Parathyroid adenoma (tissue), 2 donors: Measurements from ENCODE around the gene PRLR.

Experiments used
- H2AFZ ChIP-seq: fragments of 300-600 bp; sonication (generic); one replicate; pipeline ENCODE4 v1.7.0; 2017; ENCODE audit warnings: antibody characterized with exemption, mild to moderate bottlenecking
- H3K27ac ChIP-seq: fragments of 300-600 bp; sonication (generic); one replicate; pipeline ENCODE4 v1.7.0; 2017
- H3K27me3 ChIP-seq: fragments of 300-600 bp; sonication (generic); one replicate; pipeline ENCODE4 v1.7.0; 2017; ENCODE audit warnings: low read length; ENCODE audit not compliant: control insufficient read depth, insufficient read depth
- H3K36me3 ChIP-seq: fragments of 300-600 bp; sonication (generic); one replicate; pipeline ENCODE4 v1.7.0; 2017; ENCODE audit warnings: low read length; ENCODE audit not compliant: control insufficient read depth, insufficient read depth
- H3K4me1 ChIP-seq: fragments of 300-600 bp; sonication (generic); one replicate; pipeline ENCODE4 v1.7.0; 2017; ENCODE audit warnings: control low read depth
- H3K4me2 ChIP-seq: fragments of 300-600 bp; sonication (generic); one replicate; pipeline ENCODE4 v1.7.0; 2017; ENCODE audit warnings: low read length
- H3K4me3 ChIP-seq: fragments of 300-600 bp; sonication (generic); one replicate; pipeline ENCODE4 v1.7.0; 2017; ENCODE audit warnings: low read depth, low read length
- H3K79me2 ChIP-seq: fragments of 300-600 bp; sonication (generic); one replicate; pipeline ENCODE4 v1.7.0; 2017; ENCODE audit warnings: control low read depth
- H3K9ac ChIP-seq: fragments of 300-600 bp; sonication (generic); one replicate; pipeline ENCODE4 v1.7.0; 2017; ENCODE audit warnings: mild to moderate bottlenecking
- H3K9me3 ChIP-seq: fragments of 300-600 bp; sonication (generic); one replicate; pipeline ENCODE4 v1.7.0; 2017; ENCODE audit warnings: low read length; ENCODE audit not compliant: control insufficient read depth
- TF ChIP-seq, protein P1 (sequence below): fragments of 300-600 bp; sonication (generic); IDR thresholded peaks from one replicate; pipeline ENCODE4 v1.7.0; 2017; ENCODE audit warnings: antibody characterized with exemption, mild to moderate bottlenecking
- donor health status: primary hyperparathyroidism.

PRLR gene

DNA sequence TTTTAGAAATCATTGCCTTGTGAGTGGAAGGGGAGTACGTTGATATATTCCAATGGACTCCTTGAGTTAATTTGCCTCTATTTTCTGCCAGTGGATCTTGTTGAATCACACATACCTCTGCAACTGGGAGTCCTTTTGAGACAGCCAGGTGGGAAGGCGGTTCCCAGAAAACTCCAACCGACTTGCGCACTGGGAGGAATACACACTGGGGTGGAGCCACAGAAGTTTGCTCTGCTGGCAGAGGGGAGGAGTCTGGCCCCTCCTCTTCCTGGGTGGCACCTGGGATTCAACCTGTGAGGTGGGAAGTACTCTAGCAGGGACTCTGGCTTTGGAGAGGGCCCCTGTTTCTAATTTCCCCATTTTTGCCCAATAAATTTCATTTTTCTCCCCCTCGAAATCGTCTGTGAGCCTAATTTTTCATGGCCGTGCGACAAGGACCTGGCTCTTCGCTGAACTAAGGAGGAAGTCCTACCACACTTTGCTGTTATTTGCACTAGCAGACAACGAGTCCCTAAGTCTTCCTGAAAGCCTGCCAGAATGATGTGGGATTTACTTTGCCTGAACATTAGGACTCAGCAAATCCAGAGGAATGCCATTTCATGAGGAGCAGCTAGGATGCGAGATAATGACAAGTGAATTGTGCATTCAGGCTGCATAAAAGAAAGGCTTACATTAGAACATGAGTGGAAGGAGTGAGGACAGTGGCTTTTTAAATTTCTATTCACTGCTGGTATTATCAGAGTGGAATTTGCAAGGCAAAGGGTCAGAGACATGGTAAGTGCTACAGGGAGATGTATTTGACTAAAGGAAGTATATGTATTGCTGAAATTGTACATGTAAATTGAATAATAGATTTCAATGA is 67.2 kb downstream of the PRLR start:
- no peaks in the 10 kb centered on the region for H3K27me3 ChIP-seq
- TF ChIP-seq, protein P1, sequence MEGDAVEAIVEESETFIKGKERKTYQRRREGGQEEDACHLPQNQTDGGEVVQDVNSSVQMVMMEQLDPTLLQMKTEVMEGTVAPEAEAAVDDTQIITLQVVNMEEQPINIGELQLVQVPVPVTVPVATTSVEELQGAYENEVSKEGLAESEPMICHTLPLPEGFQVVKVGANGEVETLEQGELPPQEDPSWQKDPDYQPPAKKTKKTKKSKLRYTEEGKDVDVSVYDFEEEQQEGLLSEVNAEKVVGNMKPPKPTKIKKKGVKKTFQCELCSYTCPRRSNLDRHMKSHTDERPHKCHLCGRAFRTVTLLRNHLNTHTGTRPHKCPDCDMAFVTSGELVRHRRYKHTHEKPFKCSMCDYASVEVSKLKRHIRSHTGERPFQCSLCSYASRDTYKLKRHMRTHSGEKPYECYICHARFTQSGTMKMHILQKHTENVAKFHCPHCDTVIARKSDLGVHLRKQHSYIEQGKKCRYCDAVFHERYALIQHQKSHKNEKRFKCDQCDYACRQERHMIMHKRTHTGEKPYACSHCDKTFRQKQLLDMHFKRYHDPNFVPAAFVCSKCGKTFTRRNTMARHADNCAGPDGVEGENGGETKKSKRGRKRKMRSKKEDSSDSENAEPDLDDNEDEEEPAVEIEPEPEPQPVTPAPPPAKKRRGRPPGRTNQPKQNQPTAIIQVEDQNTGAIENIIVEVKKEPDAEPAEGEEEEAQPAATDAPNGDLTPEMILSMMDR, result no peak
- H3K27ac ChIP-seq, result peak overlapping the region; percentile 11
- no peak overlapping the region for H3K4me3 ChIP-seq
- no peaks in the 10 kb centered on the region for H3K9me3 ChIP-seq
- H3K4me2 ChIP-seq, result no peak overlapping the region
- H3K79me2 ChIP-seq, result peaks cover 59% of the 10 kb centered on the region
- no peak overlapping the region for H3K9ac ChIP-seq
- no peak overlapping the region for H2AFZ ChIP-seq
- peaks cover 5% of the 10 kb centered on the region for H3K36me3 ChIP-seq
- peaks cover 59% of the 10 kb centered on the region for H3K4me1 ChIP-seq

DNA sequence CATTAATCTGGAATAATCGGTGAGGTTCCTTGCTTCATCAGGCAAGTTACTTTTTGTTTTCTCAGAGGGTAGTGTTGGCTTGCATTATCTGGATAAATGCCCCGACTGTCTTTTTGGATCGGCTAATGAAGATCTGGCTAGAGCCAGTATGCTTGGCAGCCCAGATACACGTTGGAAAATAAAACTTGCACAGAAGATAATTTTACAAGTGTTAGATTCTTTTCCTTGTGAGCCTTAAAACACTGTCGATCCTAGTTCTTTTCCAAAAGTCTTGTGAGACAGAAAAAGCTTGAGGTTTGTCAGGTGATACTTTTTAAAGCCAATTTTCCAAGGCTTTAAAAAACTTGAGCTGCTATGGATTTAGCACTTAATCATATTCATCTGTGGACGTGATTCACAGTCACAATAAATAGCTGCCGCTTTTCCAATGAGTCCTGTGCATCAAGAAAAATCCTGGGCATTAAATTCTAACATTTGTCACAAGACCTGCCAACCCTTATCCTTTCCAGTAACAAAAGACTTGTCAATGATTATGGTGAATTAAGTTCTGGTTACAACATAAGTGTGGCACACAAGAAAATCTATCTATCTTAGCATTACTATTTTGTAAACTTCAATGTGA is 68.5 kb downstream of the PRLR start:
- Histone ChIP-seq H3K4me2 (peak overlapping the region; percentile 15), H3K27ac (peak overlapping the region; percentile 36), H3K36me3 (peaks cover 5% of the 10 kb centered on the region), H2AFZ (no peak overlapping the region), H3K4me3 (no peak overlapping the region), H3K9ac (no peak overlapping the region), H3K27me3 (no peaks in the 10 kb centered on the region), H3K9me3 (no peaks in the 10 kb centered on the region), H3K4me1 (peaks cover 59% of the 10 kb centered on the region), H3K79me2 (peaks cover 64% of the 10 kb centered on the region)
- TF ChIP-seq, protein P1, result no peak

DNA sequence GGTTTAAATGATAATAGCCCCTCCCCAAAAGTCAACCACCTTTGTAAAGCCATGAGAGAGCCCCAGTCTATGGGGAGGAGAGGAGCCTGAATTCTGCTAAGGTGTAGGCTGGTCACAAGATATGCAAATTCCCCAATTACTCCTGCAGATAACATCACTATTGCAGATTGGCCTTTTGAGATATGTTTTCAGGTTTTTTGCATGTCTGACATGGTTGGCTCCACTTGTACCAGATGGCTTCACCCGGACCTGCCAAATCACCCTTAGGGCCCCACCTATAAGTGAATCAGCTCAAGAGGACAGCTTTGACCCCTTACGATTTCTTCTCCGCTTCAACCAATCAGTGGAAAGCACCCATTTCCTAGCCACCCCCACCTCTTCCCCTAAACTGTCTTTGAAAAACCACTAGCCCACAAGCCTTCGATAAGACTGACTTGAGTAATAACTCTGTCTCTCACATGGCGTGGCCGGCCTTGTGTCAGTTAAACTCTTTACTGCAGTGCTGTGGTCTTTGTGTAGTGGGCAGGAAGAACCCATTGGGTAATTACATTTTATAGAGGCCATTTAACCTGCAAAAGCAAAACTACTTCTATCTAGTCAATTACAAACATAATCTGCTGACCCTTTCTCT is 69.7 kb downstream of the PRLR start:
- TF ChIP-seq, protein P1, result no peak
- Histone ChIP-seq H3K27ac (peak overlapping the region; percentile 81), H3K4me1 (peaks cover 59% of the 10 kb centered on the region)

DNA sequence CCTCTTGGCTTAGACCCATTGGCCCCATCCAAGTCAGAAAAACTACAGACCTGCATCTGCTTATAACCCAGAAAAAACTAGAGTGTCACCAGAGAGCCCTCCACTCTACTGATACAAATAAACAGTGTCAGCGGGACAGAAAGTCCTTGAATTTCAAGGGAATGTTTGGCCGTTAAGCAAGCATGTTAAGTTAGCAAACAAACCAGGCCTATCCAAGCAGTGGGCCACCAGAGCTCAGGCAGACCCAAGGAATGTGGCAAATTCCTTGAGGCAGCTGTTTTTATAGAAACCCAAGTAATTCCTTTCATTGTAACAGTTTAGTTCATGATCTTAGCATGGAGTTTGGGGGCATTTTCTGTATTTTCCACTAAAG is 70.9 kb downstream of the PRLR start:
- TF ChIP-seq, protein P1, result no peak
- peaks cover 5% of the 10 kb centered on the region for H3K36me3 ChIP-seq
- no peak overlapping the region for H2AFZ ChIP-seq
- H3K79me2 ChIP-seq, result peaks cover 58% of the 10 kb centered on the region
- no peaks in the 10 kb centered on the region for H3K9me3 ChIP-seq
- H3K27ac ChIP-seq, result peak overlapping the region; percentile 81
- peak overlapping the region; percentile 24 for H3K4me2 ChIP-seq
- no peaks in the 10 kb centered on the region for H3K27me3 ChIP-seq
- no peak overlapping the region for H3K4me3 ChIP-seq
- no peak overlapping the region for H3K9ac ChIP-seq
- H3K4me1 ChIP-seq, result peaks cover 54% of the 10 kb centered on the region

More for the DNA sequence above, 69.7 kb downstream of the PRLR start:
- Histone ChIP-seq H2AFZ (no peak overlapping the region), H3K79me2 (peaks cover 59% of the 10 kb centered on the region), H3K4me2 (peak overlapping the region; percentile 4), H3K9me3 (no peaks in the 10 kb centered on the region), H3K36me3 (peaks cover 5% of the 10 kb centered on the region), H3K9ac (no peak overlapping the region), H3K4me3 (no peak overlapping the region), H3K27me3 (no peaks in the 10 kb centered on the region)
